NT2/D1 (cell line): Measurements from ENCODE around the gene UBE2K.
A peak's percentile ranks its signal among the peaks of the same experiment; 100 is the strongest.
"Not testable (repeated sequence)": the region's sequence is repeated elsewhere in the genome, so short reads cannot be mapped to it uniquely, and the experiment has no call there.

Experiments used
- DNase-seq: peaks from one replicate; pipeline ENCODE4 v3.0.0-alpha.2; 2011; ENCODE audit warnings: low read depth, low spot score
- H3K27me3 ChIP-seq: 2 replicates; pipeline ENCODE4 v1.6.0; 2011; ENCODE audit warnings: mild to moderate bottlenecking; ENCODE audit not compliant: insufficient read length, insufficient read depth
- H3K36me3 ChIP-seq: 2 replicates; pipeline ENCODE4 v1.6.1; 2011; ENCODE audit warnings: mild to moderate bottlenecking, low read length, mixed read lengths; ENCODE audit not compliant: insufficient read depth, insufficient read length
- H3K4me1 ChIP-seq: 2 replicates; pipeline ENCODE4 v1.5.1; 2011; ENCODE audit not compliant: insufficient read depth, insufficient read length
- H3K4me3 ChIP-seq: 2 replicates; pipeline ENCODE4 v1.5.1; 2011; ENCODE audit warnings: low read depth; ENCODE audit not compliant: insufficient read length
- H3K9ac ChIP-seq: 2 replicates; pipeline ENCODE4 v1.6.0; 2011; ENCODE audit warnings: low read depth; ENCODE audit not compliant: insufficient read length
- H3K9me3 ChIP-seq: 2 replicates; pipeline ENCODE4 v1.5.1; 2011; ENCODE audit warnings: mild to moderate bottlenecking, low read length; ENCODE audit not compliant: insufficient read depth
- SUZ12 ChIP-seq: IDR thresholded peaks from 2 replicates; pipeline ENCODE4 v1.6.1; 2011; ENCODE audit not compliant: insufficient read length, insufficient read depth; ENCODE audit errors: extremely low read depth
- YY1 ChIP-seq: IDR thresholded peaks from 2 replicates; pipeline ENCODE4 v1.6.1; 2011; ENCODE audit not compliant: insufficient read length, insufficient read depth
- ZNF274 ChIP-seq: IDR thresholded peaks from 2 replicates; pipeline ENCODE4 v1.6.1; 2011; ENCODE audit warnings: mild to moderate bottlenecking, low read depth, low read length

Gene UBE2K

GRCh38 chr4:39698424-39699009 is 581 bp downstream of the UBE2K start:
- Histone ChIP-seq H3K9ac (peak overlapping the region; percentile 98), H3K27me3 (no peaks in the 10 kb centered on the region), H3K4me1 (peaks cover 2% of the 10 kb centered on the region), H3K9me3 (no peaks in the 10 kb centered on the region), H3K36me3 (peaks cover 10% of the 10 kb centered on the region), H3K4me3 (peak overlapping the region; percentile 99)
- DNase-seq = peak; percentile 25
- TF ChIP-seq ZNF274 (no peak), SUZ12 (no peak), YY1 (no peak)

- no peaks in the 10 kb centered on the region for H3K27me3 ChIP-seq
- peaks cover 2% of the 10 kb centered on the region for H3K4me1 ChIP-seq
- H3K4me3 ChIP-seq = peak overlapping the region; percentile 99
- TF ChIP-seq YY1 (no peak), SUZ12 (no peak), ZNF274 (no peak)
- DNase-seq = no peak
- no peak overlapping the region for H3K9ac ChIP-seq
- H3K9me3 ChIP-seq = no peaks in the 10 kb centered on the region
- peaks cover 17% of the 10 kb centered on the region for H3K36me3 ChIP-seq
Observed at GRCh38 chr4:39699687-39700409, 1.9 kb downstream of the UBE2K start.

- Histone ChIP-seq H3K36me3 (peaks cover 17% of the 10 kb centered on the region), H3K27me3 (no peaks in the 10 kb centered on the region), H3K4me1 (peaks cover 2% of the 10 kb centered on the region), H3K9ac (no peak overlapping the region), H3K9me3 (no peaks in the 10 kb centered on the region), H3K4me3 (no peak overlapping the region)
- TF ChIP-seq ZNF274 (no peak), YY1 (no peak), SUZ12 (no peak)
- no peak for DNase-seq
Observed at GRCh38 chr4:39700554-39700953, 2.6 kb downstream of the UBE2K start.

DNA sequence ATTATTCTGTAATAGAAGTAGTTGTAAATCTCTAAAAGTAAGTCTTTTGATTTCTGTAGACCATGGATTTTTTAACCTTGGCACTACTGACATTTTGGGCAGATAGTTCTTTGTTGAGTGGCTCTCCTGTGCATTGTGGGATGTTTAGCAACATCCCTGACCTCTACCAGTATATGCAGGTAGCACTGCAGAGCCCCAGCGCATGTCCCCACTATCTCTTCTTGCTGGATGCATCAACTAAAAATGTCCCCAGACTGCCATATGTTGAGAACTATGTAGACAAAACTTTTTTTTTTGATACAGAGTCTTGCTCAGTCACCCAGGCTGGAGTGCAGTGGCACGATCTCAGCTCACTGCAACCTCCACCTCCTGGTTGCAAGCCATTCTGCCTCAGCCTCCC is 4.8 kb downstream of the UBE2K start:
- H3K4me3 ChIP-seq = no peak overlapping the region
- peaks cover 17% of the 10 kb centered on the region for H3K36me3 ChIP-seq
- TF ChIP-seq SUZ12 (no peak), ZNF274 (no peak), YY1 (no peak)
- DNase-seq = no peak
- H3K9me3 ChIP-seq = no peaks in the 10 kb centered on the region
- no peaks in the 10 kb centered on the region for H3K27me3 ChIP-seq
- no peak overlapping the region for H3K9ac ChIP-seq
- no peaks in the 10 kb centered on the region for H3K4me1 ChIP-seq

- not testable (repeated sequence) for H3K4me1 ChIP-seq, DNase-seq, H3K9ac ChIP-seq, H3K27me3 ChIP-seq, H3K9me3 ChIP-seq, H3K4me3 ChIP-seq
- peaks cover 17% of the 10 kb centered on the region for H3K36me3 ChIP-seq
Observed at GRCh38 chr4:39704789-39705188, 6.9 kb downstream of the UBE2K start.

DNA sequence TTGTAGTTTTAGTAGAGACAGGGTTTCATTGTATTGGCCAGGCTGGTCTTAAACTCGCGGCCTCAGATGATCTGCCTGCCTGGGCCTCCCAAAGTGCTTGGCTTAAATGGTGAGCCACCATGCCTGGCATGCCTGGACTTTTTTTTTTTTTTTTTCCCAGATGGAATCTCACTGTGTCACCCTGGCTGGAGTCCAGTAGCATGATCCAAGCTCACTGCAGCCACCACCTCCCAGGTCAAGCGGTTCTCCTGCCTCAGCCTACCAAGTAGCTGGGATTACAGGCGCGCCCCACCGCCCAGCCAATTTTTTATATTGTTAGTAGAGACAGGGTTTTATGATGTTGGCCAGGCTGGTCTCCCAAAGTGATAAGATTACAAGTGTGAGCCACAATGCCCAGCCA is 8.4 kb downstream of the UBE2K start:
- H3K4me3 ChIP-seq = no peak overlapping the region
- peaks cover 17% of the 10 kb centered on the region for H3K36me3 ChIP-seq
- TF ChIP-seq ZNF274 = no peak
- TF ChIP-seq SUZ12 = no peak
- TF ChIP-seq YY1 = no peak
- DNase-seq = no peak
- no peak overlapping the region for H3K9ac ChIP-seq
- H3K4me1 ChIP-seq = no peaks in the 10 kb centered on the region
- H3K27me3 ChIP-seq = no peaks in the 10 kb centered on the region
- no peaks in the 10 kb centered on the region for H3K9me3 ChIP-seq

GRCh38 chr4:39706741-39707511 is 9.0 kb downstream of the UBE2K start:
- Histone ChIP-seq H3K36me3 (peaks cover 20% of the 10 kb centered on the region), H3K9ac (no peak overlapping the region), H3K27me3 (no peaks in the 10 kb centered on the region), H3K9me3 (no peaks in the 10 kb centered on the region), H3K4me1 (no peaks in the 10 kb centered on the region), H3K4me3 (no peak overlapping the region)
- TF ChIP-seq SUZ12 (no peak), ZNF274 (no peak), YY1 (no peak)
- no peak for DNase-seq
